Medulla oblongata (tissue), 1 donor: ENCODE results near the gene ZNF155.
"Not testable (repeated sequence)": the region's sequence is repeated elsewhere in the genome, so short reads cannot be mapped to it uniquely, and the experiment has no call there.

Experiments used
- DNase-seq: peaks from one replicate; pipeline ENCODE4 v3.0.0-alpha.2; 2015; ENCODE audit errors: extremely low spot score

The ZNF155 gene

GRCh38 chr19:43983912-43984686, at the start of gene ZNF155:
ZNF155 (plus strand) TSS chr19:43984188; CDS start chr19:43988544, 4,356 bp downstream.
- peak; percentile 98 for DNase-seq

GRCh38 chr19:43934985-43935708, 48.8 kb upstream of the ZNF155 start, which contains the start of gene ZNF45:
ZNF45 (minus strand) TSS chr19:43935282; CDS start chr19:43922185, 13,097 bp downstream.
- DNase-seq: peak; percentile 97

GRCh38 chr19:43936188-43936587, 47.8 kb upstream of the ZNF155 start:
- DNase-seq: no peak

- no peak for DNase-seq
These were observed 44.3 kb upstream of the ZNF155 start for GRCh38 chr19:43939557-43940260.

GRCh38 chr19:43940719-43941118, 43.3 kb upstream of the ZNF155 start:
- no peak for DNase-seq

- no peak for DNase-seq
These were observed 42.8 kb upstream of the ZNF155 start for GRCh38 chr19:43941209-43941608.

GRCh38 chr19:43947412-43947811, 36.6 kb upstream of the ZNF155 start:
- not testable (repeated sequence) for DNase-seq

GRCh38 chr19:43949803-43950202, 34.2 kb upstream of the ZNF155 start:
- DNase-seq: not testable (repeated sequence)

- peak; percentile 98 for DNase-seq
These were observed 32.9 kb upstream of the ZNF155 start, which contains the start of gene ZNF221 for GRCh38 chr19:43950834-43951645. ZNF221 (plus strand) TSS chr19:43951228; CDS start chr19:43962727, 11,499 bp downstream.

GRCh38 chr19:43956827-43957226, 27.2 kb upstream of the ZNF155 start:
- DNase-seq: no peak

GRCh38 chr19:43957891-43958290, 26.1 kb upstream of the ZNF155 start:
- DNase-seq: no peak

- no peak for DNase-seq
These were observed 23.6 kb upstream of the ZNF155 start for GRCh38 chr19:43960411-43960810.

- no peak for DNase-seq
These were observed 17.8 kb upstream of the ZNF155 start for GRCh38 chr19:43966079-43966694.

- DNase-seq: no peak
These were observed 7.3 kb upstream of the ZNF155 start for GRCh38 chr19:43976732-43977131.

- no peak for DNase-seq
These were observed 460 bp upstream of the ZNF155 start for GRCh38 chr19:43983544-43983911.

GRCh38 chr19:43984687-43985000, 656 bp downstream of the ZNF155 start:
- no peak for DNase-seq

- no peak for DNase-seq
These were observed 13.8 kb downstream of the ZNF155 start for GRCh38 chr19:43997631-43998290.

- DNase-seq: no peak
These were observed 18.2 kb downstream of the ZNF155 start for GRCh38 chr19:44002212-44002565.

- DNase-seq: peak; percentile 99
These were observed 18.8 kb downstream of the ZNF155 start, which contains the start of gene ZNF230 for GRCh38 chr19:44002566-44003460. ZNF230 (plus strand) TSS chr19:44002957; CDS start chr19:44007079, 4,122 bp downstream.
